HG03565 (cell line): ENCODE data around the gene RBM5.

Experiments used
- ATAC-seq: cut with Tn5 transposase; IDR thresholded peaks from one replicate; pipeline ENCODE4 v1.9.1; 2021; ENCODE audit warnings: mild to moderate bottlenecking, moderate library complexity; ENCODE audit not compliant: unreplicated experiment

The RBM5 gene

DNA sequence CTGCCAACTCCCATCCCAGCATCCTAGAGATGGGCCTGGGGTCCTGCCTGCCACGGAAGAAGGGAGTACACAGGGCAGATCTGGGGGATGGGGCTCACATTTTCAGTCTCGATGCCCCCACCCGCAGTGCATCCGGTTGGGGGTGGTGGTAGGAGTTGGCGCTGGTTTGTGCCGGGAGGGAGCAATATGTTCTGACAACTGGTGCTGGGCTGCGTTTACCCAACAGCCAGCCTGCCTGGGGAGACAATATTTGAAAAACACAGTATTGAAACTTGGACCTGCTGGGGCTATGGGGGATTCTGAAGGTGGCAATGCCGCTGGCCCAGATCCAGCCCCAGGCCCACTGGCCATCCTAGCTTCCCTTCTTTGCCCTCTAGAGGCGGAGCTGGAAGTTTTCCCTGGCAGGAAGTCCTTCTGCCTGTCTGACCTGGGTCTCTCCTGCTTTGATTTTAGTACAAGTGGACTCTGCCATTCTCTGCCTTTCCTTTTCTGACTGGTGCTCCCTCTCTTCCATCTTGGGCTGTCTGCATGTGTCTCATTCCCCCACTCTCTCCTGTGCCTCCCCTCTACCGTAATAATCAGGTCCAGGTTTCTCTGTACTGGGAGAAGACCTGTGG, 69.9 kb downstream of the RBM5 start:
- ATAC-seq, result no peak

DNA sequence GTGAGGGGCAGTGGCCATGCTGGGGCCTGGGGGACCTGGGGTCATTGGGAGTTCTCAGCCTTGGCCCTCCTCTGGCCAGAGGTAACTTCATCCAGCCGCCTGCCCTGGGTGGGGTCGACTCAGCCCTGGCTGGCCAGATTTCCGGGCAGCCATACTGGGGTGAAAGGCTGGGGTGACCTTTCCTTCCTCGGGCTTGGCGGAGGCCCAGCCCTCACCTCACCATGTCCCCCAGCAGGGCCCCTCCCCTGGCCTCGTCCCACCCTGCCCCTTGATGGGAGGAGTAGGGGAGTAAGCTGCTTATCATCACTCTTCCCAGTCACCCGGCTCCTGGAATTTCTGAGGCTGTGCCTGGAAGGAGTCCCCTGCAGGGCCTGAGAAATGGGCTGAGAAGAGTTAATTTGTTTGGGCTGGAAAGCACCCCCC, 71.9 kb downstream of the RBM5 start:
- ATAC-seq, result no peak

DNA sequence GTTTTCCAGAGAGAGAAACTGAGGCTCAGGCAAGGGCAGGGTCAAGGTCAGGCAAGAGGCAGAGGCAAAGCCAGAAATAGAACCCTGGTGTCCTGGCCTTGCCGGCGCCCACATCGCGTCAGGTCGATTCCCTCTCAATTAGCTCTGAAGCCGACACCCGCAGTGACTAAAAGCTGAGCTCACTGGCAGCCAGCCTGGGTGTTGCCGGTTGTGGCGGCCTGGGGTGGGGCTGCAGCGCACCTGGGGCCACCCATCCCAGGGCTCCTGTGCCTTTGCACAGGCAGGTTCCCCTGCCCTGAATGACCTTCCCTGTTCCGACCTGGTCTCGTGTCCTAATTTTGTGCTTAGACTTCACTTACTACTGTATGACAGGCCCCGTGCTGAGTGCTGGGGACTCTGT, 72.6 kb downstream of the RBM5 start:
- no peak for ATAC-seq

DNA sequence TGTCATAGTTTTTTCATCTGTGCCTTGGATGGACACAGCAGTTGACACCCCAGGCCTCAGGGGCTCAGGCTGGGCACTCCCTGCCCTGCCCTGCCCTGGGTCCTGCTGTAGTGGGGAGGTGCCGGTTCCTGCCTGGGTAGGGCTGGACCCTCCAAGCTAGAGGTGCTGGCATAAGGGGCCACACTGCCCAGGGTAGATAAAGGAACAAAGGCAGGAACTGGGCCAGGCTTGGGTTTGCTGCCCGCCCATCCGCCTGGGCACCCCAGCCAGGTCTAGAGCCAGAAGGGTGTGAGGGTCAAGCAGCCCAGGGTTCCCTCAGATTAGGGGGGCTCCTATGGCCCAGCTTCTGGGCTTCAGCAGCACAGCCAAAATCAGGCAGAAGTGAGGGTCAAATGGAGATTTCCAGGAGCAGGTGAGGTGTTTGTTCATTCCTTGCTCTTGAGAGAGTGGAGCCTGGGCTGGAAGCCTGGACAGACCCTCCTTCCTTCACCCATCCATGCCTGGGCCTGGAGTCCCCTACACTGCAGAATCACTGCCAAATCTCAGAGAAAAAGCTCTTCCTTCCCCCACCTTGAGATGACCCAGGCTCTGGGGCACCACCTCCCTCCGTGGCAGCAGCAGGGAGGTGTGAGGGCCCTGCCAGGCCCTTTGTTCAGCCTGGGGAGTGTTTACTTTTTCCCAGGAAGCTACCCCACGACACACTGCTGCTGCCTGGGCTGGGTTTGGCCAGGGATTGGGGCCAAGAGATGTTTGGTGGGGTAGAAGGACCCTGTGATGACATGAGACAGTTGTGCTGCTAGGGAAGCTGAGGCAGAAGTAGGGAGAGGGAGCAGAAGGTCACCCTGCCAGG, 73.5 kb downstream of the RBM5 start:
- ATAC-seq, result no peak

DNA sequence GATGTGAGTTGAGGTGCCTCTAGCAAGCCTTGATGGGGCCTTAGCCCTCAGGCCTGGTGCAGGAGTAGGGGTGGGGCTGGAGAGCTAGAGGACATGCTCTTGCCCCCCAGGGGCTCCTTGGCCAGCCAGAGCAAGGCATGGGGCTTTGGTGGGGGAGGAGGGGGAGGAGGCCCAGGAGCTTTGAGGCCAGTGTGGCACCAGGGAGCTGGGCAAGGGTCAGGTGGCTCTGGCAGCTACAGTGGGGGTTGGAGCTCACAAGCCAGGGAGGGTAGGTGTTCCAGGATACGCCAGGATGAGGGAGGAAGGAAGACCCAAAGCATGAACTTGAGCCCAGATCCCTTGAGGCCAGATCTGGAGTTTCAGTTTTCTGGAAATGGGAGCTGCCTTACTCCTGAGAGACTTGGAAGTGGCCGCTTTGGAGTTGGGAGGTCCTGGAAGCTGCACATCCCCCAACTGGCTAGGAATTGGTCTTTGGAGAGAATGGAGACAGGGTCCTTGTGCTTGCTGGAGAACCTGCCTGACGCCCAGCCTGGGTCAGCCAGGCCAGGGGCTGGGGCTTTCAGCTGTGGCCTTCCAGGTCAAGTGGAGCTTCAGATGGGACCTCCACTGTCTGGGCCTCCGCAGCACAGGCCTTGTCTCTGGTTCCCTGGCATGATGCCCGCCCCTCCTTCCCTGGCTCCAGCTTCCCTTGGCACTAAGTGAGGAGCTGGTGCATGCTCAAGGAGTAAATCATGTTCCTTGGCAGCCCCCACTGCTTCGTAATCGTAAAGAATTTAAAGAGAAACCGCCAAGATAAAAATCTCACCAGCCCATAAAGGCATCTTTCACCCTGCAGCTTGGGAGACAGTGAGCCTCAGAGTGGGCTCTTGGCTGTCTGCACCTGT, 75.1 kb downstream of the RBM5 start:
- no peak for ATAC-seq

DNA sequence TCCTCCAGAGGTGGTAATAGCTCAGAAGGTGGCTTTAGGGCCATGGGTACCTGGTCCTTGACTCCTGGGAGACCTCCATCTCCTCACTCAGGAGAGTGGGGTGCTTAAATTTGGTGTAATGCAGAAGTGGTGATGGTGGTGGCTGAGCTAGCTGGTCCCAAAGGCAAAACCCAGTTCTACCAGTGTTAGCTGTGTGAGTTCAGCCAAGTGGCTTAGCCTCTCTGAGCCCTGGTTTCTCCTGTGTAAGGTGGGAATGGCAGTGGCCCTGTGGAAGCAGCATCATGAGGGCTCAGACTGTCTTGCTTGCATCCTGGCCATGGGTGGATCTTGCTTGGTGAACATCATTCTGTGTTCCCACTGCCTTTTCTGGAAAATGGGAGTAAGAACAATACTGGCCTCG, 75.8 kb downstream of the RBM5 start:
- ATAC-seq, result no peak

DNA sequence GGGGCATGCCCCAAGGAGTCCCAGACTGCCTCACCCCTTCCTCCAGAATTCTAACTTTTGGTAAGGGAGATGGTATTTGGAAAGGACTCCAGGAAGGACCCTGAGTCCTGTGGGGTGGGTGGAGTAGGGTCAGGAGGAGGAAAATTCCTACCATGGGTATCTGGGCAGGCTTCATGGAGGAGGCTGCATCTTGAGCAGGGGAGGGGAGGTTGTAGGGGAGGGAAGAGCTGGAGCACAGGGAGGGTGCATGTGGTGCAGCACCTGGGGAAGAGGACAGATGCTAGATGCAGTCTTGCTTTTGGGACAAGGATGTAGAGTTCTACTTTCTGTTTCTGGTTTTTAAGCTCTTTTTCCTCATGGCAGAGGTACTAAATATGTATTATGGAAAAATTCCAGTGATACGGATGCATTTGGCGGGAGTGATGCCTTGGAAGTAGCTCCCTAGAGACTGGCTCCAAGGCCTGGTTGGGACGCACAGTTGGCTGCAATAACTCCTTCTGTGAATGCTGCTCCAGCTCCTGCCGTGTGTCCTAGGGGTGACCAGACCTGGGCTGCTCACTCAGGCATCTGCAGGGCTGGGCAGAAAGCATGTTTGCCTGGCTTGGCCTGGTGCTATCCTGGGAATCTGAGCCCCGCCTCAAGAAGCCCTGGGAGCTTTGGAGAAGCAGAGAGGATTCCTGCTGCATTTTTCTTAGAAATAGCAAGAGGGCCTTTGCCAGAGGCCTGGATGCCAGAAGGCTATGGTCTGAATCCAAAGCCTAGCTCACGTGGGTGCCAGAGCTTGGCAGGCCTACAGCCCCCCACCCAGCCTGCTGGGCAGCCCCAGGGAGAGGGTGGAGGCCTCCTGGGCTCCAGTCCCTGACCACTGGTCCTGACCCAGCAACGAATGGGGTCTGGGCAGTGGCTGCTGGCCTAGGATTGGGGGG, 76.5 kb downstream of the RBM5 start:
- no peak for ATAC-seq

DNA sequence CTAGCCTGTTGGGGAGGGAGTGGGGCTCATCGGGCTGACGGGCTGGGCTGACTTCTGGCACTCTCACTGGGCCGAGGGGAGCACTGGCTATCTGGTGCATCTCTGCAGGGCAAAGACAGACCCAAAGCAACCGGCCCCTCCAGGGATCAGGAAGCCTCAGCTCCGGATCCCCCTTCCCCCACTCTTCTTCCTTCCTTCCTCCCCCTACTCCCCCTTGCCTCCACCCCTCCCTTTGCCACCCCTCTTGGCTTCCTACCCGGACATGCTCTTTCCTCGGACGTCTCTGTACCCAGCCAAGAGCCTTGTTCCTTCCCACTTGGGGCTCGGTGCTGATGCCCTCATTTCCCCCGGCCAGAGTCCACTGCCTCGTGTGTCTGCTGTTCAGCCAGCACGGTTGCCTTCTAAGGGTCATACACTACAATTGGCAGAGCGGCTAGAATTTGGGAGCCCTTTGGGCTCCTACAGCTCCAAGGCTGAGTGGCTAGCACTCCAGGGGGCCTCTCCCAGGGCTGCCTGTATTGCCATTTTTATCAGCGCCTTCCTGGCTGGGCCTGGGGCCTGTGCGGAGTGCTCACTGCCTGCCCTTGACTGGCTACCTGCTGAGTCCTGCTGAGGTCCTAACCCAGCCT, 77.3 kb downstream of the RBM5 start:
- no peak for ATAC-seq

DNA sequence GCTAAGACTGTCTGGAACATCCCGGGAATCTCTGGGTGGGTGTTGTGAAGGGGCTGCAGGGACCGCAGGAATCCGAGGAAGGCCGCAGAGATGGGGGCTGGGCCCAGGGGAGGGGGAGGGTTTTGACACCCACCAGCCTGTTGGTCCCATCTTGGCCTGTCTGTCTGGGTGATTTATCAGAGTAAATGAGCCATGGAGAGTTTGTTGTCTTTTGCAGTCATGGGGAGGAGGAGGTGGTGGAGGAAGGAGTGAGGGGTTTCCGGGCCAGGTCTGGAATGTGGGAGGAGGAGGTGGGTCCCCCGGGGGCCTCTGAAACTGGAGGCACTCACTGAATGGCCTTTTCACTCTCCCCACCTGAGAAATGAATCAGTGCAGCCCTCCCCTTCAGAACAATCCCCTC, 77.9 kb downstream of the RBM5 start:
- ATAC-seq, result no peak

DNA sequence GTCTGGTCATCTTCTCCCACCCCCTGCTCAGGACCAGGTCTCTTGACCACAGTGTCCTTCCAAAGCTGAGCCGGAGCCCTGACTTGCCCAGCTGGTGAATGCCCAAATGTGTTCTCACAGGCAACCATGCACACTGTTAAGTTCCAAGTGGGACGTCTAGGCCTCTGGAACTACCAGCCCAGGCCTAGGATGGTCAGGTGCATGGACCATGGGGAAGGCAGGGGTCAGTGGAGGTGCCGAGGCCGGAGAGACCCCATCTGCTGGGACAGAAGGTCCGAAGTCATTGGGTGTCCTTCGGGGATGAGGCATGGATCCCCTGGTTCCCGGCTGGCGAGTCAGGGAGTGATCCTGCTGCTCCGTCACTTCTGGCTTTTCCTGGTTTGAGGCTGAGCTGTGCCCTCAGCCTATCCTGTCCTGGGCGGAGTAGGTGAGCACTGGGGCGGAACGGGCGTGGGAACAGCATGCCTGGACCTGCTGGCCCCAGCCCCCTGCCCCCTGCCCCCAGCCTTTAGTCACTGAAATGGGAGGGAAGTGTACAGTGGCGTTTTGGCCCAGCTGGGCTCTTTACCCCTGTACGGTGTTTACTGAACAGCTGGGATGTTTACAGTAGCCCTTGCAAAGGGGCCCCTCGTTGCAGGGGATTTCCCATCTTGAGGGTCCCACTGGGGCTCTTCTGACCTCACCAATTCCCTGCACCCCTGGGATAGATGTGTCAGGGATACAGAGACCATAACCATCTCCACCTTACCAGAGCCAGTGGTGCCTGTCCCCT, 78.5 kb downstream of the RBM5 start:
- ATAC-seq, result no peak

DNA sequence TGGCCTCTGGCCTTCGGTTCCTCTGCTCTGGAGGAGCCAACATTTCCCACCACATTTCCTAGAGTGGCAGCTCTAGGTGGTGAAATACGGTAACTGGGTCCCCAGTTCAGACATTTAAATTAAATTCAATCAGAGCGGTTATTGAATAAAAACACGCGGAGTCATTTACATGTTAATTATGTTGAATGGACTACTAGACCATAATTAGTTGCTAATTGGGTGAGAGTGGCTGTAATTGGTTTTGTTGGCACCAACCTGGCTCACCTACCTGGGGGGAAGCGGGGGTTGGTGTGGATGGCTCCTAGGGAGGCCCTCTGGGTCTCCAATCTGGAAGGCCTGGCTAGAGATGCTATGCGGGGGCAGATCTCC, 79.1 kb downstream of the RBM5 start:
- no peak for ATAC-seq

DNA sequence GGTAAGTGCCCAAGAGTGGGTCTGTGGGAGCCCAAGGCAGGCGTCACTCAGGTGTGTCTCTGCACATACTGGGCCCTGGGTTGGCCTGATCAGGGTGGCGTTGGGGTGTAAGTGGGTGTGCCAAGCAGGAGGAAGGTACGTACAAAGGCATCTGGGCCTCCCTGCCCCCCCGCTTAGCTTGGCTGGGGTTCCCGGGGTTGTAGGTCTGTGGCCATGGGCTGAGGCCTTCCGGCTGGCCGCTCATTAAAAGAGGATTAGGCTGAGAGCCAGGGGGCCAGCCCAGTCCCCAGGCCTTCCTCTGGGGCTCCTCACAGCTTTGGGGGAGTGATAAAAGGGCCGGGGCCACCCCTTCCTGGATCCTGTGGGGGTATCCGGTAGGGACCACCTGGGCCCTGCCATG, 79.7 kb downstream of the RBM5 start:
- ATAC-seq, result no peak
